ENCODE measurements around the gene MRGPRX1.
"Not testable (repeated sequence)": the region's sequence is repeated elsewhere in the genome, so short reads cannot be mapped to it uniquely, and the experiment has no call there.

MRGPRX1 gene

DNA sequence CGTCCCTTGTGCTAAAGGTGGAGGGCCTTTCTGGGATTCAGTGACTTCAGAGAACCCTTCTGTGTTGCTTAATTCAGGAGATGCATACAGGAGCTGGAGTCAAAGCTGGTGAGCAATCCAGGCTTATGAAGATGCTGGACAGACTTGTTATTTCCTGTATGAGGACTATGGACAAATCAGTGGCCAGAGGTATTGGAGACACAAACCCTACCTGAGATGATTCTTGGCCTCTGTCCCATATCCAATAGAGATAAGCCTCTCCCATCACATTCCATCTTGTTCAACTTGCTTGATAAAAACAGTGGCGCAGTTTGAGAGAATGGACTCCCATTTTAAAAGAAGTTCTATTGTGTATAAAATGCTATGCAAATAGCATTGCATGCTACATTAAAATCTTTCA lies at the start of gene MRGPRX1:
Gene MRGPRX1, minus strand, starts transcription at position 101 of the 400 bp plus-strand sequence. CDS start 4,630 bp downstream, outside the sequence.
- DNase-seq: no peak

DNA sequence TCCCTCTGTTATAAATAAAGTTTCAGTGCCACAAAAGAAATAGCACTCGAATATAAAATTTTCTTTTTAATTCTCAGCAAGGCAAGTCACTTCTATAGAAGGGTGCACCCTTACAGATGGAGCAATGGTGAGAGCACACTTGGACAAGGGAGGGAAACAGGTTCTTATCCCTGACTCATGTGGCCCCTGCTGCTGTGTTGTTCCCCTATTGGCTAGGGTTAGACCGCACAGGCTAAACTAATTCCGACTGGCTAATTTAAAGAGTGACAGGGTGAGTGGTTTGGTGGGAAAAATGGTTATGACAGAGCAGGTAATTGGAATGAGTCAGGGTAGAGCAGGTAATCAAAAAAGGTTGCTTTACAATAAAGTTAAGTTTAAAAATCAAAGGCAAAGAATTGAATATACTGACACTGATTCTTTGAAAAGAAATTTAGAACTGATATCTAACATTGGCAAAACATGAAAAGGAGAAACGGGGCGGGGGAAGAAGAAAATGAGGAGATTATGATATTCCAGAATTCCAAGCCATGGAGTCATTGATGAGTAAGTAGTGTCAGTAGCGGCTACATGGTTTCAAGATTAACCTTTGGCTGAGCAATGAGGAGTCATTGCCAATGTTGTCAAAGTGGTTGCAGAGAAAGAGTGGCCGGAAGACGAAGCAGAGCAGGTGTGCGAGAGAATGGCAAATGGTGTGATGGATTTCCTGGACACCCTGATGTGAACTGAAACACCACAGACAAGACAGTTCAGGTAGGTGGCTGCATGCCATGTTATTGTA lies 48.4 kb upstream of the MRGPRX1 start:
- DNase-seq: no peak

DNA sequence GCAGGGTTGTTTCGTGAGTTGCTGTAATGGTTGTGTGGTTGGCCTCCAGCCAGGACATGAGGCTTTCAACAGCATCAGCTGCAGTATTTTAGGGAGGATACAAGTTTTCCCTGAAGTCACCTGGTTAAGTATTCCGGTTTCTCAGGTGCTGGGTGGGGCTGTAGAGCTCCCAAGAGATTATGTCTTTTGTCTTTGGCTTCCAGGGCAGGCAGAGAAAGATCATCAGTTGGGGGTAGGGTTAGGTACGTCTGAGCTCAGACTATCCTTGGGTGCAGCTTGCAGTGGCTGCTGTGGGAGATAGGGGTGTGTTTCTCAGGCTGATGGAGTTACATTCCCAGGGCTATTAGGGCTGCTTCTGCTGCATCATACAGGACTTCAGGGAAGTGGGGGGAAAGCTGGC lies 47.5 kb upstream of the MRGPRX1 start:
- DNase-seq: no peak

DNA sequence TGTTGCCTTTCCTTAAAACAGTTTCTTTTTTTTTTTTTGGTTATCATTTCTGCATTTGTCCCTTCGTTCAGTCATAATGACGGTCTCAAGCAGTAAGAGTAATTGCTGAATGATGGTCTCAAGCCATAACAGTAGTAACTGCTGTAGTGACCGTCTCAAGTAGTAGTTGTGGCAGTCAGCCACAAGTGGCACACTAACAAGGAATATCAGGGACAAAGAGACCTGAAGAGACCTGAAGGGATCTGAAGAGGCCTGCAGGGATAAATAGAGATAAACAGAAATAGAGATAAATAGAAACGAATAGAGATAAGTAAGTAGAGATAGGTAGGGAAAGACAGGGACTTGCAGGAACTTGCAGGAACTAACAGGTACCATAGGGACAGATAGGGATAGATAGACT lies 42.7 kb upstream of the MRGPRX1 start:
- no peak for DNase-seq

DNA sequence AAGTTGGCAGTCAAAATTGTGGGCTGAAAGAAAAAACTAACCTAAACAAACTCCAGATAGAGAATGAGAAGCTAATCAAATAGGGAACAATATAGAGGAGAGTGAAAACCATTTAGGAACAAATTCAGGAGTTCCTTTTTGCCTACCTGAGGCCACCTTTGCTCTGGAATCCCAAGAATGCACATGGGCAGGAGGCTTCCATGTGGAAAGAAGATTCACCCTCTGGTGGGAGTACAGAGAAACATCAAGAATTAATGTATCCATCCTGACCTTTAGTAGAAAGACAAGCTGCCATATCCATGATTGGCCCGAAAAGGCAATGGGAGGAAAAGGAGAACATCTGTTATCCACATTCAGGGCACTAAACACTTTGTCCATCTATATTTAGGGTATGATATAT lies 35.0 kb upstream of the MRGPRX1 start:
- no peak for DNase-seq

DNA sequence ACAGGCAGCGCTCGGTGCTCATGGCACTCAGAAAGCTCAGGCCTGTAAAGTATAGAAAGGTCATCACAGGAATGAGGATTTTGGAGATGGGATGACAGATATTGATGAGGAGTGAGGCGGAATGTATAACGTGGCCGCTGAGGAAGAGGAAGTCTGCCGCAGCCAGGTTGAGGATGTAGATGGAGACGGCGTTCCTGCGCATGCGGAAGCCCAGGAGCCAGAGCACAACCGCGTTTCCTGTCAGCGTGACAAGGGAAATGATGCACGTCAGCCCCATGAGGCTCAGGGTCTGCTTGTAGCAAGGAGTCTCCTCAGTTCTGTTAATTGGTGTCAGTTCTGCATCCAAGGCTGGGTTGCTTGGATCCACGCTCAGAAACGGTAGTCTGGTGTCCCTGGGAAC lies 33.1 kb upstream of the MRGPRX1 start:
- DNase-seq: no peak

DNA sequence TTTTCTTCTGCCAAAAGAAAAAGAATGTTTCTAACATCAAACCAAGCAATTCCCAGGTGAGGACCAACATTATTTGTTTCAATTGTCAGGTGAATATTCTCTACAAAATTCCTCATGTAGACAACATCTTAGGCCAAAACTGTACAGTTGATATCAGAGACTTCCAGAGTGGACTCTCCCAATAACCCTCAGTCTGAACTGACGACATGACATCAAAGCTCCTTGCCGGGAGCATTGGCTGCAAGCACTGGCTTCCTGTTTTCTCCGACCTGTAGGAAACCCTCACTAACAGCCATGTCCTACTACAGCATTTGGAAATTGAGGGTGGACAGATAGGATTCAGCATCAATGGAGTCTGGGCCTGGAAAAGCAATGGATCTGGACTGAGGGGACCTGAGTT lies 30.5 kb upstream of the MRGPRX1 start:
- no peak for DNase-seq

DNA sequence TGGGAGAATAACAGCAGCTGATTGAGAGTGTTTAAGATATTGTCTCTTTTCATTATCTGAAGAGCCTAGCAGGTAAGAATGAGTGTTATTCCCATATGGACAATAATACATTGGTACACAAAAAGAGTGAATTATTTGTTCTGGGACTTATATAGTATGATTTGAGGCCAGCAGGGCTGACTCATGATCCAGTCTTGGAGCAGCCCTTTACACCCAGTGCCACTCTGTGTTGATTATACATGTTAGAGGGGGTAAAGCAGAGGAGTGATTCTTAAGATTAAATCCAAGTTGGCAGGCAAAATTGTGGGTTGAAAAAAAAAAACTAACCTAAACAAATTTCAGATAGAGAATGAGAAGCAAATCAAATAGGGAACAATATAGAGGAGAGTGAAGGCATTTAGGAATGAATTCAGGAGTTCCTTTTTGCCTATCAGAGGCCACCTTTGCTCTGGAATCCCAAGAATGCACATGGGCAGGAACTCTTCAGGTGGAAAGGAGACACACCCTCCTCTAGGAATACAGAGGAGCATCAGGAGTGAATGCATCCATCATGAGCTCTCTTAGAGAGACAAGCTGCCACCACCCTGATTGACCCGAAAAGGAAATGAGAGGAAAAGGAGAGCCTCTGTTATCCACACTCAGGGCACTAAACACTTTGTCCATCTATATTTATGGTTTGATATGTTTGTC lies 19.2 kb upstream of the MRGPRX1 start:
- DNase-seq: no peak

DNA sequence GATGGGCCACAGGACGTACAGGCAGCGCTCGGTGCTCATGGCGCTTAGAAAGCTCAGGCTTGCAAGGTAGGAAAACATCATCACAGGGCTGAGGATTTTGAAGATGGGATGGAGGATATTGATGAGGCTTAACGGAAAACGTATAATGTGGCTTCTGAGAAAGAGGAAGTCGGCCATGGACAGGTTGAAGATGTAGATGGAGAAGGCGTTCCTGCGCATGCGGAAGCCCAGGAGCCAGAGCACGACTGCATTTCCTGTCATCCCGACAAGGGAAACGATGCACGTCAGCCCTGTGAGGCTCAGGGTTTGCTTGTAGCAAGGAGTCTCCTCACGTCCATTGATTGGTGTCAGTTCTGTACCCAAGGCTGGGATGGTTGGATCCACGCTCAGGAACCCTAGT lies 17.4 kb upstream of the MRGPRX1 start:
- no peak for DNase-seq

DNA sequence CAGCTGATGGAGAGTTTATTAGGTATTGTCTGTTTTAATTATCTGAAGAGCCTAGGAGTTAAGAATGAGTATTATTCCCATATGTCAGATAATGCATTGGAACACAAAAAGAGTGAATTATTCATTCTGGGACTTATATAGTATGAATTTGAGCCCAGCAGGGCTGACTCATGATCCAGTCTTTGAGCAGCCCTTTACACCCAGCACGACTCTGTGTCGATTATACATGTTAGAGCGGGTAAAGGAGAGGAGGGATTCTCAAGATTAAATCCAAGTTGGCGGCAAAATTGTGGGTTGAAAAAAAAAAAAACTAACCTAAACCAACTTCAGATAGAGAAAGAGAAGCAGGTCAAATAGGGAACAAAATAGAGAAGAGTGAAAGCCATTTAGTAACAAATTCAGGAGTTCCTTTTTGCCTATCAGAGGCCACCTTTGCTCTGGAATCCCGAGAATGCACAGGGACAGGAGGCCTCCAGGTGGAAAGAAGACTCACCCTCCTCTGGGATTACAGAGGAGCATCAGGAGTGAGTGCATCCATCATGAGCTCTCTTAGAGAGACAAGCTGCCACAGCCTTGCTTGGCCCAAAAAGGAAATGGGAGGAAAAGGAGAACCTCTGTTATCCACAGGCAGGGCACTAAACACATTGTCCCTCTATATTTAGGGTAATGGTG lies 3.1 kb downstream of the MRGPRX1 start:
- no peak for DNase-seq

DNA sequence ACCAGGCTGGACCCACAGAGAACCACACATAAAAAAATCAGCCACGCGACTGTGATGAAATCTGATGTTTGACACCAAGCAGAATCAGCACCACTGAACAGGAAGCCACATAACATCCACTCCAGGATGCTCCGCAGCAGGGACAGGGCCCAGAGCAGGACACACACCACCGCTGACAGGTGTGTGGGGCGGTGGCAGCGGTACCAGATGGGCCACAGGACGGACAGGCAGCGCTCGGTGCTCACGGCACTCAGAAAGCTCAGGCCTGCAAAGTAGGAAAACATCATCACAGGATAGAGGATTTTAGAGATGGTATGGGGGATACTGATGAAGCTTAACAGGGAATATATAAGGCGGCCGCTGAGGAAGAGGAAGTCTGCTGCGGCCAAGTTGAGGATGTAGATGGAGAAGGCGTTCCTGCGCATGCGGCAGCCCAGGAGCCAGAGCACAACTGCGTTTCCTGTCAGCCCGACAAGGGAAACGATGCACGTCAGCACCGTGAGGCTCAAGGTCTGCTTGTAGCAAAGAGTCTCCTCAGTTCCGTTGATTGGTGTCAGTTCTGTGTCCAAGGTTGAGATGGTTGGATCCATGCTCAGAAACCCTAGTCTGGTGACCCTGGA lies 4.9 kb downstream of the MRGPRX1 start:
- DNase-seq: no peak

DNA sequence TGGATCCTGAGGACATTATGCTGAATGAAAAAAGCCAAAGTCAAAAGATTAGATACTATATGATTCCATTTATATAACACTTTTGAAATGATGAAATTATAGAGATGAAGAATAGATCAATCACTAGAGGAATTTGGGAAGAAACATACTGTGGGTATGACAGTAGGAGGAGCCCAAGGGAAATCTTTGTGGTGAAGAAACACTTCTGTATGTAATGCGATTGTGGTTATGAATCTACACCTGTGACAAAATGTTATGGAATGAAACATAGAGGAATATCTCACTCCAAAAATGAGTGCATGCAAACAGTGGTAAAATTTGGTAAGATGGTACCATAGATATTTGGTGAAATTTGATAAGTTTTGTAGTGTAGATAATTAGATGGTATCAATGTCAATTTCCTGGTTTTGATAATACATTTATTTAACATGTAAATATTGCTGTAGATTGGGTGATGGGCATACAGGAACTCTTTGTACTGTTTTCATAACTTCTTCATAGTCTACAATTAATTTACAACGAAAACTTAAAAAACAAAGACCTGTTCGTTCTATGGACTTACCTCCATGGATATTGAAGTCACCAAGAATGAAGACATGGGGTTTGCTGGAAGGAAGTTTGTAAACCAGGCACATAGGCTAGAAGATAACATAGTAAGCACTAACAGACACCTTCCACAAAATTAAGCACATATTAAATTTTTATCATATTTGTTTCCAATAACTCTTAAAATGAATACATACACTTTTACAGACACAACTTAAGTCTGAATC lies 11.5 kb downstream of the MRGPRX1 start:
- DNase-seq: no peak

DNA sequence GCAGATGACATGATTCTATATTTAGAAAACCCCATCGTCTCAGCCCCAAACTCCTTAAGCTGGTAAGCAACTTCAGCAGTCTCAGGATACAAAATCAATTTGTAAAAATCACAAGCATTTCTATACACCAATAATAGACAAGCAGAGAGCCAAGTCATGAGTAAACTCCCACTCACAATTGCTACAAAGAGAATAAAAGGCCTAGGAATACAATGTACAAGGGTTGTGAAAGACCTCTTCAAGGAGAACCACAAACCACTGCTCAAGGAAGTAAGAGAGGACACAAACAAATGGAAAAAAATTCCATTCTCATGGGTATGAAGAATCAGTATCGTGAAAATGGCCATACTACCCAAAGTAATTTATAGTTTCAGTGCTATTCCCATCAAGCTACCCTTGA lies 13.8 kb downstream of the MRGPRX1 start:
- not testable (repeated sequence) for DNase-seq

DNA sequence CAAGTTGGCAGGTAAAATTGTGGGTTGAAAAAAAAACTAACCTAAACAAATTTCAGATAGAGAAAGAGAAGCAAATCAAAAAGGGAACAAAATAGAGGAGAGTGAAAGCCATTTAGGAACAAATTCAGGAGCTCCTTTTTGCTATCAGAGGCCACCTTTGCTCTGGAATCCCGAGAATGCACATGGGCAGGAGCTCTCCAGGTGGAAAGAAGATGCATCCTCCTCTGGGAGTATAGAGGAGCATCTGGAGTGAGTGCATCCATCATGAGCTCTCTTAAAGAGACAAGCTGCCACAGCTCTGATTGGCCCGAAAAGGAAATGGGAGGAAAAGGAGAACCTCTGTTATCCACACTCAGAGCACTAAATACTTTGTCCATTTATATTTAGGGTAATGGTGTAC lies 26.3 kb downstream of the MRGPRX1 start:
- no peak for DNase-seq

DNA sequence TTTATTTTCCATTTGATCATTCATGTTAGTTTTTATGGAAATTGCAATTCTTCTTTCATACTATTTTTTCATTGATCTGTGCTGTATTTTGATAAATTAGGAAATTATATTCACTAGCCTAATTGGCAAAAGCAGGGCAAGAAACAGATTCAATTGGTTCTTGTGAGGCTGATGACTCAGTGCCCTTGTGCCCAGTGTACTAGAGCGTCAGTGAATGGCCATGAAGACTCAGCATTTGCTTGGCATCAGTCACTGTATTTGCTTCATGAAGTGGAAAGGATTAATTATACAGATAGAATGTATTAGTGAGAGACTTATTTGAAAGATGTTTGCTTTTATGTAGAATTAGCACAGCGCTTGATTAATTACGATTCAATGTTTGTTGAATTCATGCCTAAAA lies 31.8 kb downstream of the MRGPRX1 start:
- no peak for DNase-seq

DNA sequence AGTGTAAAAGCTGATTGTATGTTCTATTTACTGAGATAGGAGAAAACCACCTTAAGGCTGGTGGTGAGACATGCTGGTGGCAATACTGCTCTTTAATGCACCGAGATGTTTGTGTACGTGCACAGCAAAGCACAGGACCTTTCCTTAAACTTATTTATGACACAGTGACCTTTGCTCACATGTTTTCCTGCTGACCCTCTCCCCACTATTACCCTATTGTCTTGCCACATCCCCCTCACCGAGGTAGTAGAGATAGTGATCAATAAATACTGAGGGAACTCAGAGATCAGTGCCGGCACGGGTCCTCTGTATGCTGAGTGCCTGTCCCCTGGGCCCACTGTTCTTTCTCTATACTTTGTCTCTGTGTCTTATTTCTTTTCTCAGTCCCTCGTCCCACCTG lies 38.6 kb downstream of the MRGPRX1 start:
- not testable (repeated sequence) for DNase-seq

DNA sequence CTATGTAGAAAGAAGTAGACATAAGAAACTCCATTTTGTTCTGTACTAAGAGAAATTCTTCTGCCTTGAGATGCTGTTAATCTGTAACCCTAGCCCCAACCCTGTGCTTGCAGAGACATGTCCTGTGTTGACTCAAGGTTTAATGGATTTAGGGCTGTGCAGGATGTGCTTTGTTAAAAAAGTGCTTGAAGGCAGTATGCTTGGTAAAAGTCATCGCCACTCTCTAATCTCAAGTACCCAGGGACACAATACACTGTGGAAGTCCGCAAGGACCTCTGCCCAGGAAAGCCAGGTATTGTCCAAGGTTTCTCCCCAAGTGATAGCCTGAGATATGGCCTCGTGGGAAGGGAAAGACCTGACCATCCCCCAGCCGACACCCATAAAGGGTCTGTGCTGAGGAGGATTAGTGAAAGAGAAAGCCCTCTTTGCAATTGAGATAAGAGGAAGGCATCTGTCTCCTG lies 39.0 kb downstream of the MRGPRX1 start:
- not testable (repeated sequence) for DNase-seq

DNA sequence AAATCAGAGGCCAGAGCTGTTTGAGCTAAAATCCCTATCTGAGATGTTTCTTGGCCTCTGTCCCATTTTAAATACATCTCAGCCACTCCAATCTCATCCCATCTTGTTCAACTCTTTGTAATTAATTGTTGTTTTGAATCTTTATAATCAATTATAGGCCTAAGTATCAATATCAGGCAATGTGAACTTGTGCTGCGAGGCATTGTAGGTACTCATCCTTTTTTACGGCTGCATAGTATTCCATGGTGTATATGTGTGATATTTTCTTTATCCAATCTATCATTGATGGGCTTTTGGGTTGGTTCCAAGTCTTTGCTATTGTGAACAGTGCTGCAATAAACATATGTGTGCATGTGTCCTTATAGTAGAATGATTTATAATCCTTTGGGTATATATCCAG lies 47.5 kb downstream of the MRGPRX1 start:
- DNase-seq: not testable (repeated sequence)

DNA sequence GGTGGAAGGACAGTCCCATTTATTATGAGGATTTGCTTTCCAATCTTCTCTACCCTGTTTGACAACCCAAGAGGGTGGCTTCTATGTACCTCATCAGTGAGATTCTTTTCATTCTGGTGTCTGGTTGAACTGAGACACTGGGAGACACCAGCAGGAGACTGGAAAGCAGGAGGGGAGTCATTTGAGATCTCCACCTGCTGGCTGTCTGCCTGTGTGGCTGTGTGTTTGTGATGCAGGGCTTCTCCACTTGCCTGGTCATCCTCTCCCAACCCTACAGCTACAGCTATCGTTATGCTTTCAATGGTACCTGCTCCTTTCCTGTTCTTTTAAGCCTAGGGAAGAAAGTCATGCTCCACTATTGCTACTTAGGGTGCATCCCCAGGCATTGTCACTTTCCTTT lies 48.6 kb downstream of the MRGPRX1 start:
- no peak for DNase-seq

All from activated CD4-positive, alpha-beta T cell treated with anti-CD3 and anti-CD28 coated beads, Interleukin-2, amount 50 U/mL, for 48 hours (primary cell).